HAP-1 (cell line): Measurements from ENCODE around the gene ETFBKMT.
"Not testable (repeated sequence)": the region's sequence is repeated elsewhere in the genome, so short reads cannot be mapped to it uniquely, and the experiment has no call there.

Experiments
- DNase-seq, 2 experiments: peaks; one replicate each; pipeline ENCODE4 v3.0.0-alpha.2; 2016 to 2020; ENCODE audit warnings: low spot score in 2 of 2
- H3K27me3 ChIP-seq: fragments of 250-450 bp; sonication (Bioruptor Pico); 2 replicates; pipeline ENCODE4 v1.5.1; 2020; ENCODE audit warnings: low read depth, mild to moderate bottlenecking, moderate library complexity
- H3K36me3 ChIP-seq: fragments of 250-450 bp; sonication (Bioruptor Pico); replicated peaks from 2 replicates; pipeline ENCODE4 v1.5.1; 2020; ENCODE audit warnings: mild to moderate bottlenecking
- H3K4me1 ChIP-seq: fragments of 250-450 bp; sonication (Bioruptor Pico); 2 replicates; pipeline ENCODE4 v1.5.1; 2020; ENCODE audit warnings: mild to moderate bottlenecking
- H3K4me3 ChIP-seq: fragments of 250-450 bp; sonication (Bioruptor Pico); 2 replicates; pipeline ENCODE4 v1.5.1; 2020; ENCODE audit warnings: mild to moderate bottlenecking, moderate library complexity
- H3K9me3 ChIP-seq: fragments of 250-450 bp; sonication (Bioruptor Pico); 2 replicates; pipeline ENCODE4 v1.5.1; 2020; ENCODE audit warnings: mild to moderate bottlenecking, moderate library complexity
- in situ Hi-C: fragments of 300-500 bp; cut with MboI; formaldehyde crosslinking; loops from 3 replicates; pipeline ENCODE4 v1.14.3; 2020; ENCODE audit warnings: low sequenced_read_pairs, inconsistent platforms, mixed read lengths

The ETFBKMT gene

DNA sequence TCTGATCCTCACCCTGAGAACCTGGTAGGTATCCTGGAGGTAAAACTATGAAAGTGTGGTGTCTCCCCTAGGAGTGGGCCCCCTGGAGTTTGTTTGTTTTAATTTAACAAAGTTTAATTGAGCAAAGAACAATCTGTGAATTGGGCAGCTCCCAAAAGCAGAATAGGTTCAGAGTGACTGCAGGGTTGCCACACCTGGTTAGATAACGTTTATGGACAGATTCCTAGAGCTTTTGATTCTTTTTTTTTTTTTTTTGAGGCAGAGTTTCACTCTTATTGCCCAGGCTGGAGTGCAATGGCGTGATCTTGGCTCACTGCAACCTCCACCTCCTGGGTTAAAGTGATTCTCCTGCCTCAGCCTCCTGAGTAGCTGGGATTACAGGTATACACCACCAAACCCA is 10.1 kb downstream of the ETFBKMT start:
- H3K9me3 ChIP-seq = peaks cover 11% of the 10 kb centered on the region; the same call in 1 of the 2 replicates
- not testable (repeated sequence) for H3K36me3 ChIP-seq, H3K4me3 ChIP-seq, H3K27me3 ChIP-seq, H3K4me1 ChIP-seq, DNase-seq
- in situ Hi-C loops = loop anchor here (25.0 kb wide), 1 partner anchor 993 kb away; no protein-coding TSS in a partner anchor

DNA sequence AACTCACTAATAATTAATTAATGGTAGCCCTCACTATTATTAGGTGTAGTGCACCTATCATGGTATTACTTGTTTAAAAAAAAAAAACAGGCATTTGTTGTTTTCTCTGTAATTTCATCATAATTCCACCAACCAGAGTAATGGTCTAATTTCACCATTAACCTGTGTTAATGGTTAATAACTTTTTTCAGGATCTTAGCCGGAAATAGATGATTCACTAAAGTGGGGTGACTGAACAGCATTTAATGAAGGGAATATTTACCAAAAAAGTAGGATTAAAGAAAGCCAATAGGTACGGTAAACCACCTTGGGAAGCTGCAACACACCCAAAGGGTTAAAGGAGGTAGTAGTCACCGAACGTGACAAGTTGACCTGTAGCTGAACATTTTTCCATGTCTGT is 13.0 kb downstream of the ETFBKMT start:
- no peak overlapping the region for H3K4me3 ChIP-seq
- no peaks in the 10 kb centered on the region for H3K36me3 ChIP-seq
- 0 out of 2 replicates have a peak, but pooled peaks cover 5% of the 10 kb centered on the region for H3K9me3 ChIP-seq
- in situ Hi-C loops = loop anchor here (25.0 kb wide), 1 partner anchor 990 kb away; no protein-coding TSS in a partner anchor
- no peaks in the 10 kb centered on the region for H3K27me3 ChIP-seq
- H3K4me1 ChIP-seq = no peaks in the 10 kb centered on the region
- no peak for DNase-seq

DNA sequence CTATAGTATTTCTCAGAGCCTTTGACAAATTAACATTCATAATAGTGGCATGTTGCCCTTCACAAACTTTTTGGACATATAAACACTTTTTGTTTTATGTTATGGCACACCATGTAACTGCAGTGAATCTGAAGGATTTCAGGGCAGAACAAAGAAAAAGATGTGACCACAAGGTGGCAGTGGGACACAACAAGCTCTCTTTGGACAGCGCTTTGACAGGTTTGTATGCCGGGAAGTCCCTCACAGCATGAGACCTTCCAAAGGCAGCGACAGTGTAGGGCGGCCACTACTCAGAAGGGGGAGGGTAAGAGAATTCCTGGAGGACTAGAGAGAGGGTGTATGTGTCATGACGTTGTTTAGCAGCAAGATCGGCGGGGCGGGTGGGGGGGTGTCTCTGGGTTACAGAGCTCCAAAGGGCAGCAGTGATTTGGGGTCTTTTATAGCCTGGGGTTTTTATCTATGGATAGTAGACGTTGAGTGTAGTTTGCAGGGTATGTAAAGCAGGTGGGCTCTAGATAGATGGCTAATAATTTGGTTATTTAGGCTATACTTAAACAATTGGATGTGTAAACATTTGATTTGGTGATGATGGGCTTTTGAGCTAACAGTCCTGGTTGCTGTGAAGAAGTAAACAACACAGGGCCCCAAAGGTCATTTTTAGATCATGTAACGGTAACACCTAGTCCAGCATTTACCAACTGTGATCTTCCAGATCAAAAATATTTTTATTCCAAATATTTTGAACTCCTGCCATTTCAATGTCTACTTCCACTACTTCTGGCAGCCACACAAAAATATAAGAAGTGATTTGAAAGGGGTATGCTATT is 22.9 kb downstream of the ETFBKMT start:
- DNase-seq = peak; percentile 83
- no peaks in the 10 kb centered on the region for H3K9me3 ChIP-seq
- in situ Hi-C loops = loop anchor here (25.0 kb wide), 1 partner anchor 355 kb away; no protein-coding TSS in a partner anchor
- no peaks in the 10 kb centered on the region for H3K27me3 ChIP-seq
- no peaks in the 10 kb centered on the region for H3K36me3 ChIP-seq
- no peak overlapping the region for H3K4me3 ChIP-seq
- no peaks in the 10 kb centered on the region for H3K4me1 ChIP-seq

DNA sequence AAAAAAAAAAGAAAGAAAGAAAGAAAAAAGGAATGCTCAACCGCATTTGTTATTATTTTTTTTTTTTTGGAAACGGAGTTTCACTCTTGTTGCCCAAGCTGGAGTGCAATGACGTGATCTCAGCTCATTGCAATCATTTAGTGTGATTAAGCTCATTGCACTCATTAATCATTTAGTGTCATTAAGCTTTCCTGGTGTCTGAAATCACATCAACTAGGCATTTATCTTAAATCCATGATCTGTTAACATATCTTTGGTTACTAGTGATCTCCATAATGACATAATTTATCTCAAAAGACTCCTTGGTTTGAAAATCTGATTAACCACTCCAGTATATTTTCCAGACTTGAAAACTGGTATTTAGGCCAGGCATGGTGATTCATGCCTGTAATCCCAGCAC is 26.3 kb downstream of the ETFBKMT start:
- H3K9me3 ChIP-seq = no peaks in the 10 kb centered on the region

DNA sequence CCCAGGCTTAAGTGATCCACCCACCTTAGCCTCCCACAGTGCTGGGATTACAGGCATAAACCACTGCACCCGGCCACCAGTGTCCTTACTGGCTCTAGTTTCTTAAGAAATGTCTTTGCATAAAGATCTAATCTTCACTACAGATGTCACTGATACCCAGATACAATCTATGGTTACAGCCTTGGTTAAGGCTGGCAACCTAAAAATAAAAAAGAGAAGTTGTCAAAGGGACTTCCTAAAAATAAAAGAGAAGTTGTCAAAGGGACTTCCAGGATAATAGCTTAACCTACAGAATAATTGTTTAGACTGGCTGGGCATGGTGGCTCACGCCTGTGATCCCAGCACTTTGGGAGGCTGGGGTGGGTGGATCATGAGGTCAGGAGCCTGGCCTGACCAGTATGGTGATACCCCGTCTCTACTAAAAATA is 27.6 kb downstream of the ETFBKMT start:
- H3K4me3 ChIP-seq = no peak overlapping the region
- H3K27me3 ChIP-seq = no peaks in the 10 kb centered on the region
- H3K36me3 ChIP-seq = no peaks in the 10 kb centered on the region
- H3K4me1 ChIP-seq = no peaks in the 10 kb centered on the region
- DNase-seq = no peak
- in situ Hi-C loops = loop anchor here (25.0 kb wide), 1 partner anchor 350 kb away; no protein-coding TSS in a partner anchor
- no peaks in the 10 kb centered on the region for H3K9me3 ChIP-seq

More for the DNA sequence above, 26.3 kb downstream of the ETFBKMT start:
- Histone ChIP-seq H3K4me3 (no peak overlapping the region), H3K27me3 (no peaks in the 10 kb centered on the region), H3K36me3 (no peaks in the 10 kb centered on the region), H3K4me1 (no peaks in the 10 kb centered on the region)
- DNase-seq = no peak
- in situ Hi-C loops = loop anchor here (25.0 kb wide), 1 partner anchor 352 kb away; no protein-coding TSS in a partner anchor

DNA sequence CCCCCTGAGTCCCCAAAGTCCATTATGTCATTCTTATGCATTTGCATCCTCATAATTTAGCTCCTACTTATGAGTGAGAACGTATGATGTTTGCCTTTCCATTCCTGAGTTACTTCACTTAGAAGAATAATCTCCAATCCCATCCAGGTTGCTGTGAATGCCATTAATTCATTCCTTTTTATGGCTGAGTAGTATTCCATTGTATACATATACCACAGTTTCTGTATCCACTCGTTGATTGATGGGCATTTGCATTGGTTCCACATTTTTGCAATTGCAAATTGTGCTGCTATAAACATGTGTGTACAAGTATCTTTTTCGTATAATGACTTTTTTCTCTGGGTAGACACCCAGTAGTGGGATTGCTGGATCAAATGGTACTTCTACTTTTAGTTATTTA is 30.4 kb downstream of the ETFBKMT start:
- H3K36me3 ChIP-seq, H3K4me1 ChIP-seq, H3K27me3 ChIP-seq, DNase-seq, H3K9me3 ChIP-seq, H3K4me3 ChIP-seq: not testable (repeated sequence)
- in situ Hi-C loops = loop anchor here (25.0 kb wide), 1 partner anchor 347 kb away; no protein-coding TSS in a partner anchor

DNA sequence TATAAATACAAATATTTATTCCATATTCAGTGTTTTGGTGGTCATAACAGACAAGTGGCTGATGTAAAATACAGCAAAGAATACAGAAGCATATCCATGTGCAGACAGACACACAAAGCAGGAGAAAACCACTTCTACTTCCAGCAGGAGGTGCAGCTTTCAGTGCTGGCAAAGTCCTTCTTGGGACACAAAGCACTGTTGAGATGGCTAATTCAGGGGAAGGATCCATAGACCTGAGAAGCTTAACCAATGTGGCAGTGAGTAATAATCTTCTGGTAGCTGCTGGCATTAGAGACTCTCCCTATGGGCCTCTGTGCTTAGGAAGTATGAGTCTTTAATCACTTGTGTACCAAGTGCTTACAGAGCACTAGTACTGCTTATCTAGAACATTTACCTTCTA is 42.6 kb downstream of the ETFBKMT start:
- Histone ChIP-seq H3K4me1 (no peaks in the 10 kb centered on the region), H3K4me3 (no peak overlapping the region), H3K27me3 (no peaks in the 10 kb centered on the region), H3K36me3 (no peaks in the 10 kb centered on the region), H3K9me3 (no peaks in the 10 kb centered on the region)
- in situ Hi-C loops = no loop called here
- no peak for DNase-seq

DNA sequence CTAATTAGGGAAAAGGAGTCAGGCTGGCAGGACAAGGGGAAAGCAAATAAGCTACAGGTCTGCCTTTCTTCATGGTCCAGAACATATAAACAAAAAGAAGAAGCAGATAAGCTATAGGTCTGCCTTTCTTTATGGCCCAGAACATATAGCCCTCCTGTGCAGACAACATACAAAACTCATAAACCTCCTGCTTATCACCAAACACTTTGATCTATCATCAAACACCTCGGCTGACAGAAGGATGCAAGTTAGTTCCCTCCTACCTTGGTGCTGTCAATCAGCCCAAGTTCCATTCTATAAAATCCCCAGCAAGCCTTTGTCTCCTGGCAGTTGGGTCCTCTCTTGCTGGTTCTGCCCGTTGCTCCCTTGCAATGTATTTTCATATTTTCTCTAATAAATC is 46.1 kb downstream of the ETFBKMT start:
- DNase-seq = no peak

DNA sequence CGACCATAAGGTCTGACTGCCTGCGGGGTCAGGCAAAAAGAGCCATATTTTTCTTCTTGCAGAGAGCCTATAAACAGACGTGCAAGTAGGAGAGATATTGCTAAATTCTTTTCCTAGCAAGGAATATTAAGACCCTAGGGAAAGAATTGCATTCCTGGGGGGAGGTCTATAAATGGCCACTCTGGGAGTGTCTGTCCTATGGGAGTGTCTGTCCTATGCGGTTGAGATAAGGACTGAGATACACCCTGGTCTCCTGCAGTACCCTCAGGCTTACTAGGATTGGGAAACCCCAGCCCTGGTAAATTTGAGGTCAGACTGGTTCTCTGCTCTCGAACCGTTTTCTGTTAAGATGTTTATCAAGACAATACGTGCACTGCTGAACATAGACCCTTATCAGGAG is 48.6 kb downstream of the ETFBKMT start:
- H3K4me1 ChIP-seq, in situ Hi-C loops, H3K9me3 ChIP-seq, H3K36me3 ChIP-seq, H3K27me3 ChIP-seq, DNase-seq, H3K4me3 ChIP-seq: not testable (repeated sequence)

More for the DNA sequence above, 46.1 kb downstream of the ETFBKMT start:
- H3K4me3 ChIP-seq = no peak overlapping the region
- no peaks in the 10 kb centered on the region for H3K36me3 ChIP-seq
- no peaks in the 10 kb centered on the region for H3K4me1 ChIP-seq
- in situ Hi-C loops = no loop called here
- peaks cover 6% of the 10 kb centered on the region; the same call in 1 of the 2 replicates for H3K9me3 ChIP-seq
- H3K27me3 ChIP-seq = no peaks in the 10 kb centered on the region

DNA sequence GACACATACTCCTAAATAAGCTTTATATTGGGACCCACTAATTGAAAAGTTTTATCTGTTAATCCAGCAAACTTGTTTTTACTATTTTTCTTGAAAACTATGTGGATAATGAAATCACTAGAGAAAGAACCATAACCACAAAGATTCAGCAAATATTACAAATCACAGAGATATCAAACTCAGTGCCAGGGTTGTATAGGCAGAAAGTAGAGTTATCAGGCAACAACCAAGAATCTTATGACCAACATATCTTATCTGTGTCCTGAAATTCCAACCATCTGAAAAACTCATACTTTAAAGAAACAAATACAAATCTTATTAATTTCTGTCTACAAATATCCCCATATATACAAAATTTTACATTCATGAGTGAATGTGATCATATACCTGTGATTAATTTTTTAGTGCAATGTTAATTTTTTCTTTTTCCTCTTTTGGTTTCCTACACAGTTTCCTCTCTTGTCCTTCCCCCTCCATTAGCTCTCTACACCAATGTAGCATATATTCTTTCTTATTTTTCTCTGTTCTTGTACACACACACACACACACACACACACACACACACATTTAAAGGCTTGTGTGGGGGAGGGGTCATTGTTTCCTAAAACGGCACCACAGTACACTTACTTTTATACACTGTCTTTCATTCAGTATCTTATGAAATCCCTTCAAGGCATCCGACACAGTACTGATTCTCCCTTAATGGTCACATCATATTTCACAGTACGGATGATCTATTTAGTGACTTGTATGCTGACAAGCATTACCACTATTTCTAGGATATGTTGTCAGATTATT is 50.7 kb downstream of the ETFBKMT start:
- Histone ChIP-seq H3K27me3 (no peaks in the 10 kb centered on the region), H3K9me3 (peaks cover 6% of the 10 kb centered on the region; the same call in 1 of the 2 replicates), H3K4me1 (no peaks in the 10 kb centered on the region), H3K36me3 (no peaks in the 10 kb centered on the region), H3K4me3 (no peak overlapping the region)
- in situ Hi-C loops = no loop called here
- no peak for DNase-seq

DNA sequence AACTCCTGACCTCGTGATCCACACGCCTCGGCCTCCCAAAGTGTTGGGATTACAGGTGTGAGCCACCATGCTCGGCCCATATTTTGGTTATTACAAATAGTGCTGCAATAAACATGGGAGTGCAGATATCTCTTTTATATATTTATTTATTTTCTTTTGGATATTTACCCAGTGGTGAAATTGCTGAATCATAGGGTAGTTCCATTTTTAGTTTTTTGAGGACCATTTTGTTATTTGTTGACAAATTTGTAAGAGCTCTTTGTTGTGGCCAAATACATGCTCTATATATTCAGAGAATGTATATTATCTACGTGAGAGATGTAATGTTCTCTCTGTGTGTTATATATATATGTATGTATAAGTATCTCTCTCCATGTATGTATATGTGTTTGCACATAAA is 53.4 kb downstream of the ETFBKMT start:
- no peak for DNase-seq
- Histone ChIP-seq H3K36me3 (no peaks in the 10 kb centered on the region), H3K4me1 (no peaks in the 10 kb centered on the region), H3K4me3 (no peak overlapping the region), H3K9me3 (0 out of 2 replicates have a peak, but pooled peaks cover under 1% of the 10 kb centered on the region), H3K27me3 (no peaks in the 10 kb centered on the region)
- in situ Hi-C loops = no loop called here

DNA sequence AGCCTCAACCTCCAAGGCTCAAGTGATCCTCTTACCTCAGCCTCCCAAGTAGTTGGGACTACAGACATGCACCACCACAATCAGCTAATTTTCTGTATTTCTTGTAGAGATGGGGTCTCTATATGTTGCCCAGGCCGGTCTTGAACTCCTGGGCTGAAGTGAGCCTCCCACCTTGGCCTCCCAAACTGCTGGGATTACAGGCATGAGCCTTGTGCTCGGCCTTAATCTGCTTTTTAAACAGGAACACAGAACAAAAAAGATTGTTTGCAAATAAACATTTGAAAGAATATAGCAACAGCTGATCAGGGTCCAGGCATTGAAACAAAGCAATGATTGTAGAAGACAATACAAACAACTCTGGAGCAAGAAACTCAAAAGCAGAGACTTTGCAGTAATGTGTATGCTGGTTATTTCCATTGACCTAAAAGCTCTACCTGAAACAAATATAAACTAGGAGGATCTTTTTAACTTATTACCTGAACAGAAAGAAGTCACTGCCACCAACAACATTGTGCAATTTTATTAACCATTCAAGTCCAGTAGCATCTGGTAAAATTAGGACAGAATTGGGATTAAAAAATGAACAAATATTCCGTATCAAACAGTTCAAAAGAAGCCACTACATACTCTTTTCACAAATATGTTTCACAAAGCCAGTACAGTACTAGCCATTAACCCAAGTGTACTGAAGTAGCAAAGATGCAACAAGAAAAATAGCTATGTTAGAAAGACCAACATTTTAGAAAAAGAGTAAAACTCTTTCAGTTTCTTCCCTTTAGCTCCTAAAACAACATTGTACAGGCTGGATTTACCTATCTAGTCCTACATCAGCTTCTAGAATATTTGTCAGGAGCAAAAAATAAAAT is 55.2 kb downstream of the ETFBKMT start:
- Histone ChIP-seq H3K27me3 (no peaks in the 10 kb centered on the region), H3K4me1 (no peaks in the 10 kb centered on the region), H3K36me3 (no peaks in the 10 kb centered on the region), H3K9me3 (no peaks in the 10 kb centered on the region), H3K4me3 (no peak overlapping the region)
- in situ Hi-C loops = no loop called here
- no peak for DNase-seq

DNA sequence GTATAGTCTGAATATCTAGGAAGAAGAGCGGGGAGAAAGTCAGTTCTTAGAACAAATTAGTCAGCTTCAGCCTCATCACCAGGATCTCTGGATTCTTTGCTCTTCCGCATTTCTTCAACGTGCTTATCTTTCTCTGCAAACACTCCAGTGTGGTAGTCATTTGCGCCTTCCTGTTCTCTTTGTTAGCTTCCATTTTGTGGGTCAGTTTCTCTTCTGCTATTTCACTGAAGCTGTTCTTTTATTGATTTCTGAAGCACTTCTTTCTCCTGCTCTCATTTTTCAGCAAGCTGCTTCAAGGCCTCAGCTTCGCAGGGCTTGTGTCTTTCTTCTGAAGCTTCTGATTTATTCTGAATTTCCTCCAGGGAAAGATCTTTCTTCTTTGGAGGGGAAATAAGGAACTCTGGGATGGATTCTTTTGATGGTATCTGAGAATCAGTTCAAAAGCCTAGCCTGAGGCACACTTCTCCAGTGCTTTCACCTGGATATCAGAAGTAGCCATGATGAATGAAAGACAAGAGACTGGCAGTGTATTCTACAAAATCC is 55.9 kb downstream of the ETFBKMT start:
- DNase-seq = no peak
- H3K4me1 ChIP-seq = no peaks in the 10 kb centered on the region
- in situ Hi-C loops = no loop called here

More for the DNA sequence above, 55.9 kb downstream of the ETFBKMT start:
- H3K27me3 ChIP-seq = no peaks in the 10 kb centered on the region
- no peaks in the 10 kb centered on the region for H3K9me3 ChIP-seq
- H3K4me3 ChIP-seq = no peak overlapping the region
- H3K36me3 ChIP-seq = no peaks in the 10 kb centered on the region
